ENCODE measurements around the gene KLB. TPM values are rescaled to one million over a fixed set of nuclear protein-coding genes. Genes with fewer than 3 reads are reported as not detected.

KLB gene
- total RNA-seq, 1 donor from 2014 or later, result not detected

DNA sequence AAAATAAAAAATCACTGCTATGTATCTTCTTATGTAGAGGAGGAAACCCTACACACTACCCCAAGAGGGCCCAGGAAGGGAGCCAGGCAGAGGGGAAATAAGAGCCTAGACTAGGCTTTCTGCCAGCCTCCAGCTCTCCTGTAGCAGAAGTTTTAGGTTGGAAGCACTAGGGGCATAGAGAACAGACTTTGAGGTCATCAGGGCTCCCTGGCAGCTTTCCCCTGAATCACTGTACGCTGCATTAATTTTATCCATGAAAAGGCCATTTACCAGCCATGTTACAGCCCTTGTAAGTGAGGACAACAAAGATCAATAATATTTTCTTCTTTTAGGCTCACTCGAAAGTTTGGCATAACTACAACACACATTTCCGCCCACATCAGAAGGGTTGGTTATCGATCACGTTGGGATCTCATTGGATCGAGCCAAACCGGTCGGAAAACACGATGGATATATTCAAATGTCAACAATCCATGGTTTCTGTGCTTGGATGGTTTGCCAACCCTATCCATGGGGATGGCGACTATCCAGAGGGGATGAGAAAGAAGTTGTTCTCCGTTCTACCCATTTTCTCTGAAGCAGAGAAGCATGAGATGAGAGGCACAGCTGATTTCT is 27.3 kb downstream of the KLB start:
- Mint-ChIP-seq H3K4me3 (no peak overlapping the region), H3K36me3 (no peaks in the 10 kb centered on the region), H3K27ac (no peak overlapping the region), H3K4me1 (peaks cover 7% of the 10 kb centered on the region), H3K9me3 (no peaks in the 10 kb centered on the region), H3K27me3 (ENCODE audit: low read depth) (peaks cover 12% of the 10 kb centered on the region)
- no peak for DNase-seq (ENCODE audit: low spot score in 2 of 2, unreplicated experiment in 2 of 2)
- TF ChIP-seq, protein P1, sequence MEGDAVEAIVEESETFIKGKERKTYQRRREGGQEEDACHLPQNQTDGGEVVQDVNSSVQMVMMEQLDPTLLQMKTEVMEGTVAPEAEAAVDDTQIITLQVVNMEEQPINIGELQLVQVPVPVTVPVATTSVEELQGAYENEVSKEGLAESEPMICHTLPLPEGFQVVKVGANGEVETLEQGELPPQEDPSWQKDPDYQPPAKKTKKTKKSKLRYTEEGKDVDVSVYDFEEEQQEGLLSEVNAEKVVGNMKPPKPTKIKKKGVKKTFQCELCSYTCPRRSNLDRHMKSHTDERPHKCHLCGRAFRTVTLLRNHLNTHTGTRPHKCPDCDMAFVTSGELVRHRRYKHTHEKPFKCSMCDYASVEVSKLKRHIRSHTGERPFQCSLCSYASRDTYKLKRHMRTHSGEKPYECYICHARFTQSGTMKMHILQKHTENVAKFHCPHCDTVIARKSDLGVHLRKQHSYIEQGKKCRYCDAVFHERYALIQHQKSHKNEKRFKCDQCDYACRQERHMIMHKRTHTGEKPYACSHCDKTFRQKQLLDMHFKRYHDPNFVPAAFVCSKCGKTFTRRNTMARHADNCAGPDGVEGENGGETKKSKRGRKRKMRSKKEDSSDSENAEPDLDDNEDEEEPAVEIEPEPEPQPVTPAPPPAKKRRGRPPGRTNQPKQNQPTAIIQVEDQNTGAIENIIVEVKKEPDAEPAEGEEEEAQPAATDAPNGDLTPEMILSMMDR (IDR thresholded peaks at IDR 0.05; ENCODE audit: unreplicated experiment), result no peak

DNA sequence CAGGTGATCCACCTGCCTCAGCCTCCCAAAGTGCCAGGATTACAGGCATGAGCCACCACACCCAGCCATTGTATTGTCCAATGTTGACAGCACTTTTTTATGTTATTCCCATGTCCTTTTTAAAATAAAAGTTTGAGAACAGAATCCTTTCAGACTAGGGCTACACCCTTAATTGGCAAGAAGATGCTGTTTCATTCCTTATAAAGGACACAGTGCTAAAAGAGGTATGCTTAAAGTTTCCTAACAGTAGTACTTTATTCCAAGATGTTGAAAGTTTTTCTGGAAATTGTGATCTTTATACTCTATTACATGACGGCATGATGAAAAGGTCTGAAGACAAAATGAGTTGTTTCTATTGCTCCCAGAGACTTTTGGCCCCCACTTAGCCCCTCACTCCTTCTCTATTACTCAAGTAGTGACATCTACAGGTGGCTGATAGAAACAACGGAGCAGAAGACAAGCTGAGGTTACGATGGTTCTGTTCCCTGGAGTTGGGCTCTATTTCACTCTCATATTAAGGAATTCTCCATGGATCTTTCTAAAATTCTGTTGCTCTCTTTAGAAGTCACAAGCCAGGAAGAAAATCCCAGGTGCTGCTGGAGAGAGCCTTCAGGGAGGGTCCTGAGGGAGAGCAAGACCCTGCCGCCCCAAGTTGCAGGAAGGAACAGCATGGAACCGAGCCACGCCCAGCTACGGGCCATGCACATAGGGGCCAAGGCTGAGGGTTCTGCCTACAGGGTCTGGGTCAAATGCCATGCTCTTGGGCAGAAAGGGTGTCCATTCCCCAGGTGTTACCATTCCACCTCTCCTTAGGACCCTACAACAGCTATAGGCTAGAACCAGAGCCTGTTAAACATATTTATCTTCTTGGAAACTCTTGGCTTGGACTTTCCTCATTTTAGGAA is 29.2 kb downstream of the KLB start:
- Mint-ChIP-seq H3K27me3 (ENCODE audit: low read depth) (peaks cover 16% of the 10 kb centered on the region), H3K27ac (no peak overlapping the region), H3K9me3 (no peaks in the 10 kb centered on the region), H3K4me3 (no peak overlapping the region), H3K36me3 (no peaks in the 10 kb centered on the region), H3K4me1 (no peaks in the 10 kb centered on the region)
- TF ChIP-seq, protein P1 (IDR thresholded peaks at IDR 0.05; ENCODE audit: unreplicated experiment), result no peak
- DNase-seq (ENCODE audit: low spot score in 2 of 2, unreplicated experiment in 2 of 2), result no peak

DNA sequence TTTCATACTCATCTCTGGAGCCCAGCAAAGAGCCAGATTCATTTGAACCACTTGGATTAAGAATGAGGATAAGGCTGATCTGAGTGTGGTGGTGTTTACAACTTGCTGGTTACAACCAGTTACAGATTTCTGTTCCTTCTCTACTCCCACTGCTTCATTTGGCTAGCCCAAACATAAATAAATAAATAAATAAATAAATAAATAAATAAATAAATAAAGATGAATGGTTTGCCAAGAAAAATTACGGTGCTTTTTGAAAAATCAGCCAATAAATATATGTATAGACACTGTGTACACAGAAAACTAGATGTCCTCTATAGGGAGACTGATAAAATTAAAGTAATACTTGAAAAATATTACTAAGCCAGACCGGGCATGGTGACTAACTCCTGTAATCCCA is 34.9 kb downstream of the KLB start:
- H3K4me1 Mint-ChIP-seq, result no peaks in the 10 kb centered on the region
- H3K27ac Mint-ChIP-seq, result no peak overlapping the region
- no peak overlapping the region for H3K4me3 Mint-ChIP-seq
- H3K27me3 Mint-ChIP-seq (ENCODE audit: low read depth), result peaks cover 15% of the 10 kb centered on the region
- no peaks in the 10 kb centered on the region for H3K9me3 Mint-ChIP-seq
- DNase-seq (ENCODE audit: low spot score in 2 of 2, unreplicated experiment in 2 of 2), result no peak
- TF ChIP-seq, protein P1 (IDR thresholded peaks at IDR 0.05; ENCODE audit: unreplicated experiment), result no peak
- H3K36me3 Mint-ChIP-seq, result no peaks in the 10 kb centered on the region

- TF ChIP-seq, protein P1 (IDR thresholded peaks at IDR 0.05; ENCODE audit: unreplicated experiment), result no peak
- H3K36me3 Mint-ChIP-seq, result no peaks in the 10 kb centered on the region
- no peak overlapping the region for H3K4me3 Mint-ChIP-seq
- peaks cover 9% of the 10 kb centered on the region for H3K27me3 Mint-ChIP-seq (ENCODE audit: low read depth)
- H3K27ac Mint-ChIP-seq, result no peak overlapping the region
- no peak for DNase-seq (ENCODE audit: low spot score in 2 of 2, unreplicated experiment in 2 of 2)
- no peaks in the 10 kb centered on the region for H3K9me3 Mint-ChIP-seq
- no peaks in the 10 kb centered on the region for H3K4me1 Mint-ChIP-seq
These were observed 36.3 kb downstream of the KLB start for GRCh38 chr4:39442998-39443397.

DNA sequence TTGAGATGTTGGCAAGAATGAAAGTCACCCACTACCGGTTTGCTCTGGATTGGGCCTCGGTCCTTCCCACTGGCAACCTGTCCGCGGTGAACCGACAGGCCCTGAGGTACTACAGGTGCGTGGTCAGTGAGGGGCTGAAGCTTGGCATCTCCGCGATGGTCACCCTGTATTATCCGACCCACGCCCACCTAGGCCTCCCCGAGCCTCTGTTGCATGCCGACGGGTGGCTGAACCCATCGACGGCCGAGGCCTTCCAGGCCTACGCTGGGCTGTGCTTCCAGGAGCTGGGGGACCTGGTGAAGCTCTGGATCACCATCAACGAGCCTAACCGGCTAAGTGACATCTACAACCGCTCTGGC is 39.7 kb downstream of the KLB start:
- no peaks in the 10 kb centered on the region for H3K9me3 Mint-ChIP-seq
- no peak overlapping the region for H3K4me3 Mint-ChIP-seq
- TF ChIP-seq, protein P1 (IDR thresholded peaks at IDR 0.05; ENCODE audit: unreplicated experiment), result no peak
- DNase-seq (ENCODE audit: low spot score in 2 of 2, unreplicated experiment in 2 of 2), result no peak
- no peaks in the 10 kb centered on the region for H3K4me1 Mint-ChIP-seq
- H3K36me3 Mint-ChIP-seq, result peaks cover 3% of the 10 kb centered on the region
- no peaks in the 10 kb centered on the region for H3K27me3 Mint-ChIP-seq (ENCODE audit: low read depth)
- no peak overlapping the region for H3K27ac Mint-ChIP-seq

All from mesothelial cell of epicardium (in vitro differentiated cells).